ENCODE measurements around the gene MAD2L1.
"Not testable (repeated sequence)": the region's sequence is repeated elsewhere in the genome, so short reads cannot be mapped to it uniquely, and the experiment has no call there.

Gene MAD2L1

GRCh38 chr4:120066517-120067340 lies at the start of gene MAD2L1:
Gene MAD2L1, minus strand, starts transcription at chr4:120066848. Its CDS starts 114 bp downstream, at chr4:120066734.
- H3K4me3 ChIP-seq (ENCODE audit: control insufficient read depth, low read depth, low read length), result peak within 1 kb of the TSS; percentile 78
- DNase-seq (ENCODE audit: low read depth), result peak; percentile 91
- TF ChIP-seq CTCF (IDR thresholded peaks at IDR 0.05; ENCODE audit: control insufficient read depth, insufficient read depth, low read depth, low read length, missing control alignments), result no peak

GRCh38 chr4:120111745-120112144 lies 45.1 kb upstream of the MAD2L1 start:
- DNase-seq (ENCODE audit: low read depth), result no peak
- no peak overlapping the region for H3K4me3 ChIP-seq (ENCODE audit: control insufficient read depth, low read depth, low read length)
- TF ChIP-seq CTCF (IDR thresholded peaks at IDR 0.05; ENCODE audit: control insufficient read depth, insufficient read depth, low read depth, low read length, missing control alignments), result no peak

- H3K4me3 ChIP-seq (ENCODE audit: control insufficient read depth, low read depth, low read length), result no peak overlapping the region
- no peak for TF ChIP-seq CTCF (IDR thresholded peaks at IDR 0.05; ENCODE audit: control insufficient read depth, insufficient read depth, low read depth, low read length, missing control alignments)
Observed at GRCh38 chr4:120109406-120109805, 42.8 kb upstream of the MAD2L1 start.

GRCh38 chr4:120105472-120105871 lies 38.8 kb upstream of the MAD2L1 start:
- no peak for TF ChIP-seq CTCF (IDR thresholded peaks at IDR 0.05; ENCODE audit: control insufficient read depth, insufficient read depth, low read depth, low read length, missing control alignments)
- no peak for DNase-seq (ENCODE audit: low read depth)

More at GRCh38 chr4:120109406-120109805, 42.8 kb upstream of the MAD2L1 start:
- no peak for DNase-seq (ENCODE audit: low read depth)

GRCh38 chr4:120096508-120097297 lies 30.1 kb upstream of the MAD2L1 start:
- TF ChIP-seq CTCF (IDR thresholded peaks at IDR 0.05; ENCODE audit: control insufficient read depth, insufficient read depth, low read depth, low read length, missing control alignments), result no peak
- no peak for DNase-seq (ENCODE audit: low read depth)
- no peak overlapping the region for H3K4me3 ChIP-seq (ENCODE audit: control insufficient read depth, low read depth, low read length)

More at GRCh38 chr4:120105472-120105871, 38.8 kb upstream of the MAD2L1 start:
- no peak overlapping the region for H3K4me3 ChIP-seq (ENCODE audit: control insufficient read depth, low read depth, low read length)

- no peak overlapping the region for H3K4me3 ChIP-seq (ENCODE audit: control insufficient read depth, low read depth, low read length)
- no peak for DNase-seq (ENCODE audit: low read depth)
- TF ChIP-seq CTCF (IDR thresholded peaks at IDR 0.05; ENCODE audit: control insufficient read depth, insufficient read depth, low read depth, low read length, missing control alignments), result no peak
Observed at GRCh38 chr4:120088507-120088906, 21.9 kb upstream of the MAD2L1 start.

- H3K4me3 ChIP-seq (ENCODE audit: control insufficient read depth, low read depth, low read length); DNase-seq (ENCODE audit: low read depth): not testable (repeated sequence)
Observed at GRCh38 chr4:120088066-120088465, 21.4 kb upstream of the MAD2L1 start.
